HG03060 (cell line): ENCODE results near the gene RIOX2.
"Not testable (repeated sequence)": the region's sequence is repeated elsewhere in the genome, so short reads cannot be mapped to it uniquely, and the experiment has no call there.

Source experiments
- ATAC-seq: cut with Tn5 transposase; IDR thresholded peaks from one replicate; pipeline ENCODE4 v1.9.1; 2021; ENCODE audit warnings: low read depth, moderate number of reproducible peaks; ENCODE audit not compliant: unreplicated experiment

RIOX2 gene

DNA sequence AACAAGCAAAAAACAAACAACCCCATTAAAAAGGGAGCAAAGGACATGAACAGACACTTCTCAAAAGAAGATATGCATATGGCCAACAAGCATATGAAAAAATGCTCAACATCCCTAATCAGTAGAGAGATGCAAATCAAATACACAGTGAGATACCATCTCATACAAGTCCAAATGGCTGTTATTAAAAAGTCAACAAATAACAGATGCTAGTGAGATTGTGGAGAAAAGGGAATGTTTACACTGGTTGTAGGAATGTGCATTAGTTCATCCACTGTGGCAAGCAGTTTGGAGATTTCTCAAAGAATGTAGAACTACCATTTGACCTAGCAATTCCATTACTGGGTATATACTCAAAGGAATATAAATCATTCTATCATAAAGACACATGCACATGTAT lies 44.5 kb downstream of the RIOX2 start:
- no peak for ATAC-seq

DNA sequence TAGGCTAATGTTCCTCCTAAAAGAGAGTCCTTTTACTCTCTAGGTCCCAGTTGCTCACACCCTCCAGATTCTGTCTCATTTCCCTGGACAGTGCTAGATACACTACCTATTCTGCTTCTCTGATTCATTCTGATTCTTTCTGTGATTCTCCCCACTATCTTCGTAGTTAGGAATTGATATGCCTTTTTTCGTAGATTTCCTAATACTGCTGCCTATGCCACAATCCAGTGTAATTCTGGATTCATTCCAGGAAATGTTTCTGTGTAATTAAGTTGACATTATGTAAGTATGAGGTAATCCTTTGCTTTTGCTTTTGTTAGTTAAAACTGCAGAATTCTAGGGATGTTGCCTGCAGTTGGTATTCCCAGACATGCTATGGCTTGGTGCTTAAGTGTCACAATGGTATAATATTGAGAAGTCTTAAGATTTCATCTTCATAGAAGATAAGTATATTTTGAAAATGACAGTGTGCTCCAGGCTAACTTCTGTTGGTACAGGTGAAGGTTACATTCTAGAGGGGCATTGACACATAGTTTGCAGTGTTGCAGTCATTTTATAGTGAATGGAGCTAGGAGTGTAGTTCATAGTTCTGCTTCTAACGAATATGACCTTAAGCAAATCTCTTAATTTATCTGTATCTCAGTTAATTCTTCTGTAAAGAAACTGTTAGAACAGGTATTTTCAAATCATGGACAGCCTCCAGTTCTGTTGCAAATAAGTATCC lies 54.3 kb downstream of the RIOX2 start:
- no peak for ATAC-seq

DNA sequence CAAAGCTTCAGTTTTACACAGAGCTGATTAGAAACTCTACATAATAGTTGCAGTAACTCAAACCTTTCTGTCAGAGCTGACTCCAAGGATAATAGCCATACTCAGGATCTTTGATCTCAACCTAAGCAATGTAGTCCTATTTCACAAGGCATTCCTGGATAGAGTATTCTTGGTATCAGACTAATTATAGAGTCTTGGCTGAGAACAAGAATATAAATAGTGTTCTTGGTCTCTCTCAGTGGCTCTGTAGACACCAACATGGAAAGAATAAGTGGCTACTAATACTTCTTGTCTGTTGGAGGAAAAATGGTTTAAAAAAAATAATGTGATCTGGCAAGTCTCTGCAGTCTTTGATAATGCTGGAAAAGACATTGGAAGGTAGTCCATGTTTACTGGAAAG lies 55.7 kb downstream of the RIOX2 start:
- no peak for ATAC-seq

DNA sequence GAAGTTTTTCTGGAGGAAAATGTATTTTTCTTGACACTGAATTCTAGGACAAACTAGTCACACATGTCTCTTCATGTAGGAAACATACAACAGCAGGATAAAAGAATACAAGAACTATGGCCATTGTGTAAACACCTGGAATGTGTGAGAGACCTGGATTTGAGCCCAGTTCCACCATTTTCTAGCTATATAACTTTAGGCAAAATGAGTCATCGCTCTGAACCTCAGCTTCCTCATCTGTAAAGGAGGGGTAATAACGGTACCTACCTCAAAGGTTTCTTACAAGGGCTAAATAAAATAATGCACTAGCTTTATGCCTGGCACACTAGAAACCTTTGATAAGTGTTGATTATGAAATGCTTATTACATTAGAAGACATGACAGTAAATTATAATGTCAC lies 57.8 kb downstream of the RIOX2 start:
- no peak for ATAC-seq

DNA sequence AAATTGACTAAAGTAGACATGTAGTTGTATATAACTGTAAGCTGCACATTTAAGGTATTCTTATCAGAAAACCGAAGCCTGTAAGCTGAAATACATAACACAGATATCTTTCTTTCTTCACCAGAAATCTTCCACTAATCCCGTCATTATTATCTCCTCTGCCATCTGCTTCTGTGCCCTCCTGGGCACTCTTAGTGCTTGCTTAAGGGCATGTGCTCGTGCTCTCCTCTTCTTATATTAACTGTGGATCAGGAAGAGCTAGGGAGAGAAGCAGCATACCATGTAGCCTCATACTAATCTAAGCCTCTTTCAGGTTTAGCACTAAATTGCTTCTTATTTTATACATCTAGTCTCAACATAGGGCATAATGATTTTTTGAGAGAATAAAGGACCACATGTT lies 60.8 kb downstream of the RIOX2 start:
- ATAC-seq, result no peak

DNA sequence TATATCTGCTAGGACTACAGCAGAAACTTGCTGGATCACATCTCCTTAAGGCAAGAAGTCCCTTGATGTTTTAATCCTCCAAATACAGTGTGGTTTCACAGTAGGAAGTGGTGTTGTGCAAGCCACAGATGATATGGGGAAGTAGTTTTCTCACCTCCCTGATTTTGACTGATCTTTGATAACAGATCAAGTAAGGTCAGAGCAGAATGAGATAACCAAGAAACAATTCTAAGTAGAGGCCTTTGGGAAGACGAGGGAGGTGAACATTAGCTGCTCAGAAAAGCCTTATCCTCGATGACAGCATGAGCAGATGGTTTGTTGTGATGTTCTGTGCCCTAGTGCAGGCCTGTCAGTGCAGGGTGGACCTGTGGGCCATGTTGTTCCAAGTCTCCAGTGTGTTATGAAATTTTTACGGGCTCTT lies 61.3 kb downstream of the RIOX2 start:
- ATAC-seq, result no peak

DNA sequence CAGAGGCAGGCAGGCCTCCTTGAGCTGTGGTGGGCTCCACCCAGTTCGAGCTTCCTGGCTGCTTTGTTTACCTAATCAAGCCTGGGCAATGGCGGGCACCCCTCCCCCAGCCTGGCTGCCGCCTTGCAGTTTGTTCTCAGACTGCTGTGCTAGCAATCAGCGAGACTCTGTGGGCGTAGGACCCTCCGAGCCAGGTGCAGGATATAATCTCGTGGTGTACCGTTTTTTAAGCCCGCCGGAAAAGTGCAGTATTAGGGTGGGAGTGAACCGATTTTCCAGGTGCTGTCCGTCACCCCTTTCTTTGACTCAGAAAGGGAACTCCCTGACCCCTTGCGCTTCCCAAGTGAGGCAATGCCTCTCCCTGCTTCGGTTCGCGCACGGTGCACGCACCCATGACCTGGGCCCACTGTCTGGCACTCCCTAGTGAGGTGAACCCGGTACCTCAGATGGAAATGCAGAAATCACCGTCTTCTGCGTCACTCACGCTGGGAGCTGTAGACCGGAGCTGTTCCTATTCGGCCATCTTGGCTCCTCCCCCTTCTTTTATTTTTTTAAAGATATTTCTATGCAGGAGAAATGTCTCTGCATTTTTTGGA lies 61.9 kb downstream of the RIOX2 start:
- not testable (repeated sequence) for ATAC-seq

DNA sequence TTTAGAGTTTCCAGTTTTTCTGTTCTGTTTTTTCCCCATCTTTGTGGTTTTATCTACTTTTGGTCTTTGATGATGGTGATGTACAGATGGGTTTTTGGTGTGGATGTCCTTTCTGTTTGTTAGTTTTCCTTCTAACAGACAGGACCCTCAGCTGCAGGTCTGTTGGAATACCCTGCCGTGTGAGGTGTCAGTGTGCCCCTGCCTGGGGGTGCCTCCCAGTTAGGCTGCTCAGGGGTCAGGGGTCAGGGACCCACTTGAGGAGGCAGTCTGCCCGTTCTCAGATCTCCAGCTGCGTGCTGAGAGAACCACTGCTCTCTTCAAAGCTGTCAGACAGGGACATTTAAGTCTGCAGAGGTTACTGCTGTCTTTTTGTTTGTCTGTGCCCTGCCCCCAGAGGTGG lies 62.4 kb downstream of the RIOX2 start:
- not testable (repeated sequence) for ATAC-seq

DNA sequence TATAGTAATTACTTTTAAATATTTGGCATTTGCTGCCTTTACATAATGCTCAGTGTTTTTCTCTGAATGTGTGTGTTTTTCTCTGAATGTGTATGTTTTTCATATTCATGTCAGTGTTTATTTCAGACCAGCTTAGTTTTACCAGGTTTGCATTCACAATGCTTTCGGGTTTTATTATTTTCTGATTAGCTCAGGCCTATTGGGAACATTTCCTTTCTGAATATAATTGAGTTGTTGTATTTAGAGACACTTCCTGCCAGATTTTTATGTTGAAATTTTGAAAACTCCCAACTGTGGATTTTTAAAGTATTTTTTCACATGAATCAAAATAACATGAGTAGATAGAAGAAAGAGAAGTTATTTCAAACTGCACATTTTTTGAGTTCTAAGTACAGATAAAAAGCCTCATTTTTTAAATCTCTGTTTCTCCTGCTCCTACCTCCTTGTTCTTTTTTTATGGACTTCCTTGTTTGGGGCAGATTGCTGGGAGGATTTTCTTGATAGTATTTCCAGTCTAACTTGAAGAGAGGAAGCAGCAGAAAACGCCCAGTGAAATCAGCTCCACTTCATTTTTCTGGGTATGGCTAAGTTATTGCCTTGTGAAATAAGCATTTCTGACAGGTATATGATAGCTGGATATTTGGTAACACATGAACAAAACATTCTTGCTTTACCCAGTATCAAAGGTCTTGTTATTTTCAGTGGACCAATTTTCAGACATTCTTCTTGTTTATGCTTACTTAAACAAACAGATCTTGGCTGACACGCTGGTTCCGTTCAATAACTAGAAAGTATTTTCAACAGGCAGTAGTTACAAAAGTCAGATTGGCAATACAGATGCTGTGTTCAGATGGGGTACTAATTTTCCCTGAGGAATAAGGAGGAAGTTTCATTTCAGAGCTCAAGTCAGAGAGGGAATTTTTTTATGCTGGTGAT lies 70.7 kb downstream of the RIOX2 start:
- no peak for ATAC-seq

DNA sequence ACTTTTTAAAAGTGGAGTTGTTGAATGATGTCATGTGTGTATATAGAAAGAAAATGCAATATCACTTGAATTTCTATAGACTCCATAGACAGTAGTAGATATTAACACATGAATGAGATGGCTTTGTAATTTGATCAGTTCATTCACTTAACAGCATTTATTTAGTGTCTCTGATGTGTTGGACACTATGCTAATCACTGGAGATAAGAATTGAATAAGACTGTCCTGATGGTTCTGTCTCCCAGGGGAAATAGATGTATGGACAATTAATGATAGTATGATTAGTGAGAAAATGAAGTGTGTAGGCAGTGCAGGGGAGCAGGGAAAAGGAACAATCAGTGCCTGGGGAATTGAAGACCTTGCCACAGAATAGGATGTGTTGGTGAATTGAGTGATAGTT lies 72.9 kb downstream of the RIOX2 start:
- ATAC-seq, result no peak

DNA sequence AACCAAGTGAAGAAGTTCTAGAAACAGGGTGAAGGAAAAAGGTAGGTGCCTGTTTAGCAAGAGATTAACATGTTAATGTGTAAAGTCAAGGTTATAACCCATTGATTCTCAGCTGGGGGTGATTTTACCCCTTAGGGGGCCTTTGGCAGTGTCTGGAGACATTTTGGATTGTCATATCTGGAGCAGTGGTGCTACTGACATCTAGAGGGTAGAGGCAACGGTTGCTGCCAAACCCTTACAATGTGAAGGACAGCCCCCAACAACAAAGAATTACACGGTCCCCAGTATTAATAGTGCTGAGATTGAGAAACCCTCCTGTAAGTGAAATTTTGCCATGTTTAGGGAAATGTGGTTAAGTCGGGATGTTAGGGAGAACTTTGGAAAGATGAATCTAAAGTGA lies 75.7 kb downstream of the RIOX2 start:
- ATAC-seq, result no peak

DNA sequence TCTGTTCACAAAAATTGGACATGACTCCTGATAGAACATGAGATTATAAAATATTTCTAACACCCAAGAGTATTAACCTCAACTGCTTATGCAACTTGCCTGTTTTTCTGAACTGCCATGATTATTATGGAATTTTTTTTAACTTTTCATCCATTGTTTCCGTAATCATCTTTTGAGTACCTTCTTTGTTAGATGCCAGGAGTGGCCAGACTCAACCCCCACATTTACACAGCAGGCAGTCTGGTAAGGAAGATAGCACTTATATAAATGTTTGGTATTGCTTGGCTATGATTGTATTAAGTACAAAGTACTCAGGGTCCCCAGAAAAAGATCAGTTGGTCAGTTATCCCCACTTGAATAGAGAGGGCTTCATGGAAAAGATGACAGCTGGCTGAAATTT lies 76.1 kb downstream of the RIOX2 start:
- no peak for ATAC-seq

DNA sequence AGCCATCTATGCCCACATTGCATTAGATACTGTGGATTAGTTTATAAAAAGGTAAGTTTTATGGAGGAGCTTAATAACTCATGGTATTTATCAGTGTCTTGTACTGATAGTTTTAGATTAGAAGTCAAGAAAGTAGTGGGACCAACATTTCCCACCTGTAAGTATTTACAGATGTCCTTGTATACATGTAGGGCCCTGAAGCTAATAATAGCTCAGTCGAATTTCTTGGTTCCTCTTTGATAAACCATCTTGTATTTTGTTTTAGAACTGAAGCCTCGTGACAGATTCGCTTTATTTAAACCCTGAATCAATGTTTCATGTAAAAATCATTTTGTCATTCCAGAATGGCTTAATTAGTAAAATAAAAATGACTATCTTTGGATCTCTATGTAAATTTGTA lies 77.0 kb downstream of the RIOX2 start:
- ATAC-seq, result no peak

DNA sequence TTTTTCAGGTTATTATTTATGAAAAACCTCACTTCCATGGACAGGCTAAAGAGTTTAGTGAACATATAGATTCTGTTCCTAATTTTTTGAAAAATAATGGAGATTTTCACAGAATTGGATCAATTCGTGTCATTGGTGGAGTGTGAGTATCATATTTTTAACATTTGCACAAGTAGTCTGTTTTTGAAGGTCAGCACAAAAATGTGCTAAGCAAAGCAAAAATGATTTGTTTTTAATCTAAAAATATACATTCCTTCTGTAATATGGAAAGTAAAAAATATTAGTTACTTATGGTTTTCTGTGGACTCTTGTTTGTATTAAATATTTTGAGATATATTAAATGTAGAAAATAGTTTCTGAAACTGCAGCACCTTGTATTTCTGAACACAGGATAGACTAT lies 79.4 kb downstream of the RIOX2 start:
- no peak for ATAC-seq
